ENCODE results near the gene PODXL. TPM values are rescaled to one million over a fixed set of nuclear protein-coding genes. Genes with fewer than 3 reads are reported as not detected.

The PODXL gene
- total and polyA plus RNA-seq, 10 of the 15 experiments (the other 5 are each of a cell fraction or from before 2014, with no cell fraction given) = 0.04 to 1.8 (median 0.38) TPM

GRCh38 chr7:131506597-131506996 is 49.8 kb downstream of the PODXL start:
- Histone ChIP-seq H3K4me1 (ENCODE audit: control insufficient read depth, insufficient read depth, low read length) (peaks cover 1% of the 10 kb centered on the region; the same call in 1 of the 2 replicates), H3K79me2 (ENCODE audit: control insufficient read depth, insufficient read depth, low read length) (no peaks in the 10 kb centered on the region), H3K27me3 (replicated peaks in 1 of 2; ENCODE audit: control insufficient read depth in 2 of 2, insufficient read depth in 2 of 2, low read length in 1 of 2) (no peaks in the 10 kb centered on the region), H3K27ac (ENCODE audit: control insufficient read depth, insufficient read depth) (no peak overlapping the region), H4K20me1 (ENCODE audit: control insufficient read depth, insufficient read depth) (no peaks in the 10 kb centered on the region), H3K9ac (ENCODE audit: control insufficient read depth, insufficient read depth, low read length) (no peak overlapping the region), H3K4me2 (ENCODE audit: control insufficient read depth, insufficient read depth) (no peak overlapping the region), H3K36me3 (ENCODE audit: control insufficient read depth in 2 of 2, insufficient read depth in 2 of 2, low read length in 1 of 2) (no peaks in the 10 kb centered on the region), H3K9me3 (replicated peaks; ENCODE audit: control insufficient read depth, insufficient read depth, low read length) (no peaks in the 10 kb centered on the region), H2AFZ (ENCODE audit: control insufficient read depth, low read depth, low read length) (no peak overlapping the region), H3K4me3 (no peak overlapping the region)
- FAIRE-seq (no peak), DNase-seq (ENCODE audit: low read depth, low spot score) (no peak), ATAC-seq (no peak)
- WGBS (ENCODE audit: insufficient coverage, insufficient replicate concordance, low lambda C conversion rate, missing lambda C conversion rate) = 75% methylated on average over 18 of the region's 18 CpGs
- intact Hi-C loops (cut with micrococcal nuclease; ENCODE audit: unreplicated experiment) = no loop called here
- RAD21 ChIA-PET (ENCODE audit: unreplicated experiment) = no interaction called here
- in situ Hi-C loops (cut with MboI) = no loop called here
- TF ChIP-seq IKZF1 (conservative IDR thresholded peaks at IDR 0.05) (no peak), YBX1 (IDR thresholded peaks at IDR 0.05) (no peak), ZNF207 (IDR thresholded peaks at IDR 0.05; ENCODE audit: borderline replicate concordance) (no peak), ZBTB11 (CRISPR knock-in tag; IDR thresholded peaks at IDR 0.05) (no peak), EED (IDR thresholded peaks at IDR 0.05; ENCODE audit: low read depth) (no peak), ZBED1 (IDR thresholded peaks at IDR 0.05; ENCODE audit: borderline replicate concordance) (no peak)
- TF ChIP-seq, protein P1, sequence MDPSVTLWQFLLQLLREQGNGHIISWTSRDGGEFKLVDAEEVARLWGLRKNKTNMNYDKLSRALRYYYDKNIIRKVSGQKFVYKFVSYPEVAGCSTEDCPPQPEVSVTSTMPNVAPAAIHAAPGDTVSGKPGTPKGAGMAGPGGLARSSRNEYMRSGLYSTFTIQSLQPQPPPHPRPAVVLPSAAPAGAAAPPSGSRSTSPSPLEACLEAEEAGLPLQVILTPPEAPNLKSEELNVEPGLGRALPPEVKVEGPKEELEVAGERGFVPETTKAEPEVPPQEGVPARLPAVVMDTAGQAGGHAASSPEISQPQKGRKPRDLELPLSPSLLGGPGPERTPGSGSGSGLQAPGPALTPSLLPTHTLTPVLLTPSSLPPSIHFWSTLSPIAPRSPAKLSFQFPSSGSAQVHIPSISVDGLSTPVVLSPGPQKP (IDR thresholded peaks at IDR 0.05; ENCODE audit: low read depth, low read length) = no peak
- TF ChIP-seq, protein P2, sequence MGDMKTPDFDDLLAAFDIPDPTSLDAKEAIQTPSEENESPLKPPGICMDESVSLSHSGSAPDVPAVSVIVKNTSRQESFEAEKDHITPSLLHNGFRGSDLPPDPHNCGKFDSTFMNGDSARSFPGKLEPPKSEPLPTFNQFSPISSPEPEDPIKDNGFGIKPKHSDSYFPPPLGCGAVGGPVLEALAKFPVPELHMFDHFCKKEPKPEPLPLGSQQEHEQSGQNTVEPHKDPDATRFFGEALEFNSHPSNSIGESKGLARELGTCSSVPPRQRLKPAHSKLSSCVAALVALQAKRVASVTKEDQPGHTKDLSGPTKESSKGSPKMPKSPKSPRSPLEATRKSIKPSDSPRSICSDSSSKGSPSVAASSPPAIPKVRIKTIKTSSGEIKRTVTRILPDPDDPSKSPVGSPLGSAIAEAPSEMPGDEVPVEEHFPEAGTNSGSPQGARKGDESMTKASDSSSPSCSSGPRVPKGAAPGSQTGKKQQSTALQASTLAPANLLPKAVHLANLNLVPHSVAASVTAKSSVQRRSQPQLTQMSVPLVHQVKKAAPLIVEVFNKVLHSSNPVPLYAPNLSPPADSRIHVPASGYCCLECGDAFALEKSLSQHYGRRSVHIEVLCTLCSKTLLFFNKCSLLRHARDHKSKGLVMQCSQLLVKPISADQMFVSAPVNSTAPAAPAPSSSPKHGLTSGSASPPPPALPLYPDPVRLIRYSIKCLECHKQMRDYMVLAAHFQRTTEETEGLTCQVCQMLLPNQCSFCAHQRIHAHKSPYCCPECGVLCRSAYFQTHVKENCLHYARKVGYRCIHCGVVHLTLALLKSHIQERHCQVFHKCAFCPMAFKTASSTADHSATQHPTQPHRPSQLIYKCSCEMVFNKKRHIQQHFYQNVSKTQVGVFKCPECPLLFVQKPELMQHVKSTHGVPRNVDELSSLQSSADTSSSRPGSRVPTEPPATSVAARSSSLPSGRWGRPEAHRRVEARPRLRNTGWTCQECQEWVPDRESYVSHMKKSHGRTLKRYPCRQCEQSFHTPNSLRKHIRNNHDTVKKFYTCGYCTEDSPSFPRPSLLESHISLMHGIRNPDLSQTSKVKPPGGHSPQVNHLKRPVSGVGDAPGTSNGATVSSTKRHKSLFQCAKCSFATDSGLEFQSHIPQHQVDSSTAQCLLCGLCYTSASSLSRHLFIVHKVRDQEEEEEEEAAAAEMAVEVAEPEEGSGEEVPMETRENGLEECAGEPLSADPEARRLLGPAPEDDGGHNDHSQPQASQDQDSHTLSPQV (IDR thresholded peaks at IDR 0.05) = no peak
- no TSS peak for BruUV-seq (replicated peaks)
- SMC1A ChIA-PET (ENCODE audit: uncharacterized antibody, unreplicated experiment) = no interaction called here
- POLR2A ChIA-PET = no interaction called here
- CTCF ChIA-PET = interaction anchor here (0.6 to 3.8 kb wide), 12 partner anchors 8 to 409 kb away, joined by 3 to 21 read pairs (median 4); no protein-coding TSS in a partner anchor
